IPS-20b (cell line): ENCODE data around the gene MYO5A.

Source experiments
- H3K27ac ChIP-seq: one replicate; pipeline ENCODE4 v1.5.1; 2013; ENCODE audit warnings: low read length
- H3K27me3 ChIP-seq: 2 replicates; pipeline ENCODE4 v1.6.1; 2013; ENCODE audit warnings: mild to moderate bottlenecking, low read length, inconsistent platforms; ENCODE audit not compliant: insufficient read depth
- H3K36me3 ChIP-seq: 2 replicates; pipeline ENCODE4 v1.6.1; 2013; ENCODE audit warnings: low read depth, mild to moderate bottlenecking, inconsistent platforms, low read length, moderate library complexity; ENCODE audit not compliant: insufficient read depth
- H3K4me1 ChIP-seq: 2 replicates; pipeline ENCODE4 v1.6.1; 2013; ENCODE audit warnings: mild to moderate bottlenecking, control low read depth, inconsistent platforms, low read length, moderate library complexity; ENCODE audit not compliant: insufficient read depth
- H3K4me3 ChIP-seq: 2 replicates; pipeline ENCODE4 v1.5.1; 2013; ENCODE audit warnings: mild to moderate bottlenecking, low read length, inconsistent platforms
- H3K9ac ChIP-seq: 2 replicates; pipeline ENCODE4 v1.6.1; 2013; ENCODE audit warnings: low read depth, mild to moderate bottlenecking, inconsistent platforms, low read length, moderate library complexity
- H3K9me3 ChIP-seq: 2 replicates; pipeline ENCODE4 v1.6.1; 2013; ENCODE audit warnings: mild to moderate bottlenecking, low read depth, low read length, inconsistent platforms; ENCODE audit not compliant: insufficient read depth

The MYO5A gene

DNA sequence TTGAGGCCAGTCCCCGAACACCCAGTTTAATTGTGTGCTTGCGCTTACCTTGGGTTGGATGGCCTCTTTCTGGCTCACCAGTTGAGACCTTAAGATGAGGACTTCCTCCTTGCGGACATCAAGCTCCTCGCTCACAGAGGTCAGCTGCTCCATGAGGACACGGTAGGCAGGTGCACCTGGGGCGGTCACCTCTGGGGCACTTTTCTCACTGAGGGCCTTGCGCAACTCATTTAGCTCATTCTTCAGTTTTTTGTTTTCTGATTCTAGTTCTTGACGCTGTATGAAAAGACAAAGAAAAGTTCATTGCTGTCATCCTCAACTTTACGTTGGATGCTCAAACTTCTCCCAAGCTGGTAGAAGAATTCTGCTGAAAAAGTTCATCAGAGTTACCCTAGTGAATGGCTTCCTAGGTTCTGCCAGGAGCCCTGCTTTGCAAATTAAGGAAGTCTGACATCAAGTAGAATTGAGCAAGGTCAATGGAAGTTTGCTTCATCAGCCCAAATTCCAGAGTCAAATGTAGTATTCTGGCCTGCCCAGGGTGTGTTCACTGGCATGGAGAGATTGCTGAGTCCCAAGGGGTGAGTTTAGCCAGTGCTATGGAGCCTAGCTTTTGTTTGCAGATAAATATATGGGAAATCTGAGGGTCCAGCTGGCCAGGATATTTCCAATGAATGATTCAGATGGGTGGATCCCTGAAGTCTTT is 177.3 kb downstream of the MYO5A start:
- Histone ChIP-seq H3K9ac (no peak overlapping the region), H3K4me3 (no peak overlapping the region), H3K36me3 (peaks cover 19% of the 10 kb centered on the region), H3K27me3 (no peaks in the 10 kb centered on the region), H3K9me3 (no peaks in the 10 kb centered on the region), H3K4me1 (no peaks in the 10 kb centered on the region), H3K27ac (no peak overlapping the region)

DNA sequence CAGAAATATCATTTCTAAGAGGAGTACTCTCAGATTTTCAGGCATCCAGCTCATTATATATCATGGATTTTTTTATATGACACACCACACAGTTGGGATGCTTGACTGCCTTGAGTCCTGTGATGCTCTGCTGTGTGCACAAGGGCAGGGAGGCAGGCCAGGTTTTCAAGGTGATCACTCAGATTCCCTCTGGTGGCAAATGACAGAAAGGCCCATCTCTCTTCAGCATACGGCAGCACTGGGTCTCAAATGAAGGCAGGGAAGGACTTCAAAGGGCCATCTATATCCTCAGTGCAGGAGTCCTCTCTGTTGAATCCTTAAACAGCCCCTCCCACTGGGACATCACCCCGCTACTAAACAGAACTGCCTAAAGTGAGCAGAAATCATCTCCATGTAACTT is 178.3 kb downstream of the MYO5A start:
- H3K4me1 ChIP-seq = no peaks in the 10 kb centered on the region
- H3K9me3 ChIP-seq = no peaks in the 10 kb centered on the region
- H3K4me3 ChIP-seq = no peak overlapping the region
- H3K27ac ChIP-seq = no peak overlapping the region
- peaks cover 19% of the 10 kb centered on the region for H3K36me3 ChIP-seq
- no peaks in the 10 kb centered on the region for H3K27me3 ChIP-seq
- H3K9ac ChIP-seq = no peak overlapping the region

DNA sequence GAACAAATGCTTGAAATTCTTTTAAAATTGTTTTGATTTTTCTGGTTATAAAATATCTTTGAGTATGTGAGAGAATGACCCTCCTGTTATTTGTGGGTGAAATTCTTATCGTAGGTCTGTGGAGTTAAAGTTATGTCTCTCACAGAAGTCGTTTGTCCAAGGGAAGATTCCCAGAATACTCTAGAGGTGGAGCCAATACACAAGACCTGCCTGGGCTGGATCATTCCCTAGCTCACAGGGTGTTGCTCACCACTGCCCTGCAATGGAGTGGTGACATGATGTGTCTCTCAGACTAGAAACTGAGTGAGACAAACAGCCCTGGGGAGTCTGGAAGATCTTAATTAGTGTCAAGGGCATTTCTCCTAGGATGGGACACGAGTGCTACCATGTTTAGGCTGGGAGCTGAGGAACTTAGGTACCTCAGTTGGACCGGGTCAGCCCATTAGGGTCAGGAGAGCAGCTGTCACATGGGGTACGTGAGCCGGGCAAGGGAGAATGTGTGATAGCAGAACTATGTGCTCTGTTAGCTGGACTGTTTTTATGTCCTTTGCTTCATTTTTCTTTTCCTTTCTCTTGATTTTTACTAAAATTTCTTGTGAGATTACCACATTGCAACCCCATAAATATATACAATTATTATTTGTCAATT is 179.5 kb downstream of the MYO5A start:
- Histone ChIP-seq H3K4me3 (no peak overlapping the region), H3K27me3 (no peaks in the 10 kb centered on the region), H3K36me3 (peaks cover 19% of the 10 kb centered on the region), H3K9ac (no peak overlapping the region), H3K4me1 (no peaks in the 10 kb centered on the region), H3K27ac (no peak overlapping the region), H3K9me3 (no peaks in the 10 kb centered on the region)

DNA sequence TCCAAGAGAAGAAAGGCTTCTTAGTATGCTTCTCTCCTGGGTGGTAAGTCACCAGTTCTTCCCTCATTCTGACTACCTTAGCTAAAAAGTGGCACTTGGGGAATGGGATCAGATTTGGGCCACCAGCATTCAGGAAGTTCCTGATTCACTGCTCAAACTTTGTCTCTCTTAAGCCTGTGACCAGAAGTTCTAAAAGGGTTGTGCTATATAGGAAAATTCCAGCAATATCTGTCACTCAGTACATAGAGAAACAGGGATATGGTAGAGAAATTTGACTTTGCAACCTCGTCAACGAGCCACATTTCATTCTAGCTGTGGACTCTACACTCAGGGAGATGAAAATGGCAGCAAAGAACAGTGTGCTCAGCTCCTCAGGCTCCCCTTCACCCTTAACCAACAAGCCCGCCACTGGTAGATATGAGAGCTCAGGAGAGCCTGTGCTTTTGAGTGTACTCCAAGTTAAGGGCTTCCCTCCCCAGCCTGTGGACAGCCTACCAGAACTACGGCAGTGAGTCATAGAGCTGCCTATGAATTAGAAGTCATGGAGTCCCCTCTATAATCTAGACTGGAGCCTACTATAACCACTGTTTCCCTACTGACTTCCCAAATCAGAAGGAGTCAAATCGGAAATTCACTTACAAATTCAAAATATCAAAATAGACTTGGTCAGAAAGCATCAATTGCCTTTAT is 180.5 kb downstream of the MYO5A start:
- H3K27ac ChIP-seq = no peak overlapping the region
- H3K9ac ChIP-seq = no peak overlapping the region
- H3K9me3 ChIP-seq = no peaks in the 10 kb centered on the region
- peaks cover 19% of the 10 kb centered on the region for H3K36me3 ChIP-seq
- H3K4me1 ChIP-seq = no peaks in the 10 kb centered on the region
- H3K27me3 ChIP-seq = no peaks in the 10 kb centered on the region
- no peak overlapping the region for H3K4me3 ChIP-seq

DNA sequence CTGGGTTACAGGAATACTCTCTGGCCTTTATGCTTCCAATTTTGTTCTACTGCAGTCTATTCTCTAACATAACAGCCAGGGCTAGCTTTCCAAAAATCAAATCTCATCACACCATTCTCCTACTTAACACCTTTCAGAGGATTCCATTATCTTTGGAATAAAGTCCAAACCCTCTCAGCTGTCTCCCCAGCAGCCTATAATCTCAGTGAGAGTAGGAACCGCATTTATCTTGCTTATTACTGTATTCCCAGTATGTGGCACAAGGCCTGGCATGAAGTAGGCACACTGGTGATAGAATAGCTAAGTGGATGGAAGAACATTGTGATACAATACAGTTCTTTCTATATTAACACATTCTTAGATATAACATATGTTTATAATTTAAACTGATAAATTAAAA is 184.1 kb downstream of the MYO5A start:
- Histone ChIP-seq H3K4me1 (peaks cover 6% of the 10 kb centered on the region; the same call in 1 of the 2 replicates), H3K27me3 (no peaks in the 10 kb centered on the region), H3K9me3 (no peaks in the 10 kb centered on the region), H3K9ac (no peak overlapping the region), H3K27ac (no peak overlapping the region), H3K4me3 (no peak overlapping the region), H3K36me3 (peaks cover 6% of the 10 kb centered on the region; the same call in 1 of the 2 replicates)

DNA sequence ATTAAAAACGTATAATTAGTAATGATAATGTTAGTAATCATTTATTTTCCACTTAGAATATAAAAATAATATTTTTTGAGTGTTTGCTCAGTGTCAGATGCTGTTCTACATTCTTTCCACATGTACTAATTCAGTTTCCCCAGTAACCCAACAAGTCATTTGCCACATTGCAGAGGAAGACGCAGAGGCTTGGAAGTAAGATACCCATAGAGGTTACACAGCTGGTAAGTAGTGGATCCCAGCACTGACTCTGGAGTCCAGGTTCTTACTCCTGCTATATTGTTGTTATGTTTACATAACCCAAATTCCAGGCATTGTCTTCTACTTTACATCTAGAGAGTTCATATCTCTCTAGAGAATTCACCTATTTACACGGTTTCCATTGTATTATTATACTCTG is 184.8 kb downstream of the MYO5A start:
- no peak overlapping the region for H3K27ac ChIP-seq
- no peak overlapping the region for H3K9ac ChIP-seq
- no peaks in the 10 kb centered on the region for H3K27me3 ChIP-seq
- H3K4me1 ChIP-seq = peaks cover 9% of the 10 kb centered on the region; the same call in 1 of the 2 replicates
- H3K9me3 ChIP-seq = no peaks in the 10 kb centered on the region
- 0 out of 2 replicates have a peak, but pooled peaks cover 1% of the 10 kb centered on the region for H3K36me3 ChIP-seq
- H3K4me3 ChIP-seq = no peak overlapping the region

DNA sequence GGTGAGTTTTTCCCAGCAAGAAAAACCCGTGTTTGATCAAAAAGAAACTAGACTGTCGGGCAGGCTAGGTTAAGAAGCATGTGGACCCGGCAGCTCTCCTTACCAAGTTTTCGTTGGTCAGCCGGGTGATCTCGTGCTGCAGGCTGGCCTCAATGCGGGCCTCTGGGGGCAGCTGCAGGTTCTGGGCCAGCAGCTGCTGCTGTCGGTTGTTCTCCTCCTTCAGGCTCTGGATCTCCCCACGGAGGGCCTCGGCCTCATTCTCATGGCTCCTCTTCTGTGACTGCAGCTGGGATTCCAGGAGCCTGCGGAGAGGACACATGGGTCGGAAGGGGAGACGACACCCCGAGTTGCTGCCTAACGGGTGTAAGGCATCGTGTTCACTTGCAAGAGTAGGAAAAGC is 188.6 kb downstream of the MYO5A start:
- H3K27ac ChIP-seq = peak overlapping the region; percentile 2
- no peaks in the 10 kb centered on the region for H3K36me3 ChIP-seq
- H3K27me3 ChIP-seq = no peaks in the 10 kb centered on the region
- H3K4me1 ChIP-seq = peaks cover 21% of the 10 kb centered on the region; the same call in 1 of the 2 replicates
- H3K4me3 ChIP-seq = no peak overlapping the region
- H3K9ac ChIP-seq = no peak overlapping the region
- no peaks in the 10 kb centered on the region for H3K9me3 ChIP-seq

DNA sequence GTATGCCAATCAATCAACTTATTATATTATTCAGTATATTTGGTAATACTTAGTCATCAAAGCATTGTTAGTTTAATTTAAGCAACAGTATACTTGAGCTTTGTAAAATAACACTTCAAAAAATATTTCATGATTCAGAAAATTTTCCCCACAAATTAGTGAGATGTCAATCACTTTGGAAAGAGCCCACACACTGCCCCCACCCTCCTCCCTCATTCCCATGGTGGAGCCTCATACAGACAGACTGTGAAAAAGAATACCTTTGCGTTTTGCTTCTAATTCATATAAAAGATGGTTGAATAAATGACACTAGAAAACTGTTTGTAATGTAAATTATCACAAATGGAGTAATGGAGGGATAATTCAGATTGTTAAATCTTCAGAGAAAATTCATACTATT is 189.8 kb downstream of the MYO5A start:
- Histone ChIP-seq H3K9me3 (no peaks in the 10 kb centered on the region), H3K36me3 (no peaks in the 10 kb centered on the region), H3K27me3 (no peaks in the 10 kb centered on the region), H3K4me3 (no peak overlapping the region), H3K4me1 (peaks cover 21% of the 10 kb centered on the region; the same call in 1 of the 2 replicates), H3K27ac (no peak overlapping the region), H3K9ac (no peak overlapping the region)

DNA sequence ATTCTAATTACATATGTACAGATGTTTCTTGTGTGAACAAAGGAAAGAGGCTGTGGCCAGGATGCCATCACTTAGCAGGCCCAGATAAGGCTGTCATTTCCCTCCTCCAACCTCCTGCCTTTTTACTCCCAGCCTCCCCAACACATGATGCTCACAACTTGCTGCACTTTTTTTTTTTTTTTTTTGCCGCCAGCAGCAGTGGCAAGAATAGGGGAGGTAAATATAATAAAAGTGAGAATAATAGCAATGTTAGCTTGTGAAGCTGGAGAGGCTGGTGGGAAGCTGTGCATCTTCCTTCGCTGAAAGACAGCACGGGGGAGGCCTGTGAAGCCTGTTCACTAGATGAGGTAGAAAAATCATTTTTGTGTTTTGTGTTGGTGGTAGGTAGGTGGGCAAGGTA is 190.6 kb downstream of the MYO5A start:
- no peak overlapping the region for H3K27ac ChIP-seq
- H3K9me3 ChIP-seq = no peaks in the 10 kb centered on the region
- no peak overlapping the region for H3K4me3 ChIP-seq
- no peaks in the 10 kb centered on the region for H3K36me3 ChIP-seq
- H3K9ac ChIP-seq = no peak overlapping the region
- H3K27me3 ChIP-seq = no peaks in the 10 kb centered on the region
- peaks cover 21% of the 10 kb centered on the region; the same call in 1 of the 2 replicates for H3K4me1 ChIP-seq

DNA sequence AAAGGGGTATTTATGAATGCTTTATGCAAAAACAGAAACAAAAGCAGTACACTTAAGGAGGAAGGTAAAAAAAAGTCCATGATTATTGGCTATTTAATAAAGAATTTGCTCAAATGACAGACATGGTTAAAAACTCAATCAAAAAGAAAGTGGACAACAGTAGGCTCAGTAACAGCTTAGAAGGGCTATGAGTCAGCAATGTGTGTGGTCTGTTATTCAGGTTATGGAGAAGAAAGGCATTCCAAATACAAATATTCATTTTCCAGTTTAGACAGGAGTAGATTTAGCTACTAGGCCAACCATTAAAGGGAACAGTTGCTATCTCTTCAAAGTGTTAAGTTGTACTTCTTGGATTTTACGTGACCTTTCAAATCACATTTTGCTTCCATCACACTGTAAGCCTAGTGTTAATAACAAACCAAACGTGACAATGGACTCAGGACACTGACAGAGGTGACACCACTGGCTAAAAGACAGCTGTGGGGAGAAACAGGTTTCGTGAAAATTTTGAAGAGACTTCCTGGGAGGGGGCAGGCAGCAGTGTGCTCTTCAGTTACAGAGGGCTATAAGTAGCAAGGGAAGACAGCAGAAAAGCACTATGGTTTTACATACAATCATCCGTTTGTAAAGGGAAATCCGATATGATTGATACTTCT is 191.4 kb downstream of the MYO5A start:
- Histone ChIP-seq H3K4me3 (no peak overlapping the region), H3K9ac (no peak overlapping the region; the same call in 1 of the 2 replicates), H3K27ac (no peak overlapping the region), H3K9me3 (no peaks in the 10 kb centered on the region), H3K36me3 (no peaks in the 10 kb centered on the region), H3K27me3 (no peaks in the 10 kb centered on the region), H3K4me1 (peaks cover 21% of the 10 kb centered on the region; the same call in 1 of the 2 replicates)

DNA sequence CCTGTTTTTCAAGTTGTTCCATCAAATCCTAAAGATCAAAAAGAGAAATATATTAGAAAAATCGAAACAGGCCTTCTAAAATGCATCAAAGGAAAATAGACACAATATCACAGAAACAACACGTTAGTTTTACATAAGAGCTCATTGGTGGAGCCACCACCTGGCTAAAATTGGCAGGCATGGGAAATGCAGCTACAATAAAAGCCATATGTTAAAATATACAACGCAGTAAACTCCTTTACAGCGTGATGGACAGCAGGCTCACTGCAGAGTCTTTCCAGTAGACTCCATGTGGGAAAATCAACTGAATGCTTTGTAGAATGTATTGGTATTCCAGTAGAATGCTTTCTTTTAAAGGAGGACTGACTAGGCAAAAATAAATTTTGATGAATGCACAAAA is 192.2 kb downstream of the MYO5A start:
- Histone ChIP-seq H3K9ac (no peak overlapping the region), H3K36me3 (no peaks in the 10 kb centered on the region), H3K27me3 (no peaks in the 10 kb centered on the region), H3K4me1 (peaks cover 21% of the 10 kb centered on the region; the same call in 1 of the 2 replicates), H3K9me3 (no peaks in the 10 kb centered on the region), H3K27ac (no peak overlapping the region), H3K4me3 (no peak overlapping the region)
